ENCODE data around the gene EBI3.
"Not testable (repeated sequence)": the region's sequence is repeated elsewhere in the genome, so short reads cannot be mapped to it uniquely, and the experiment has no call there.

Gene EBI3

DNA sequence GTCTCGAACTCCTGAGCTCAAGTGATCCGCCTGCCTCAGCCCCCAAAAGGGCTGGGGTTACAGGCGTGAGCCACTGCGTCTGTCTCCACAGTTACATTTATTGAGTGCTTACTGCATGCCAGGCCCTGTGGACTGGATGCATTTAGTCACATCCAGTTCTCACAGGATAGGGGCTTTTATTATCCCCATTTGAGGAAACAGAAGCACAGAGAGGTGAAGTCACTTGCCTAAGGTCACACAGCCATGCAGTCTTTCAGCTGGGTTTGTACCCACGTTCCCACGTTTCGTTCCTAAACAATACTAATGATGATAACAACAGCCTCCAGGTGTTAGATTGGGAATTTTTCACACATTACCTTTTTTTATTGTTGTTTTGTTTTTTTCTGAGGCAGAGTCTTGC is 9.1 kb upstream of the EBI3 start:
- H3K36me3 ChIP-seq: no peaks in the 10 kb centered on the region
- peaks cover 6% of the 10 kb centered on the region; the same call in 1 of the 2 replicates for H3K27me3 ChIP-seq
- peaks cover 6% of the 10 kb centered on the region for H3K9me3 ChIP-seq
- H3K4me1 ChIP-seq: no peaks in the 10 kb centered on the region
- TF ChIP-seq, protein P1, sequence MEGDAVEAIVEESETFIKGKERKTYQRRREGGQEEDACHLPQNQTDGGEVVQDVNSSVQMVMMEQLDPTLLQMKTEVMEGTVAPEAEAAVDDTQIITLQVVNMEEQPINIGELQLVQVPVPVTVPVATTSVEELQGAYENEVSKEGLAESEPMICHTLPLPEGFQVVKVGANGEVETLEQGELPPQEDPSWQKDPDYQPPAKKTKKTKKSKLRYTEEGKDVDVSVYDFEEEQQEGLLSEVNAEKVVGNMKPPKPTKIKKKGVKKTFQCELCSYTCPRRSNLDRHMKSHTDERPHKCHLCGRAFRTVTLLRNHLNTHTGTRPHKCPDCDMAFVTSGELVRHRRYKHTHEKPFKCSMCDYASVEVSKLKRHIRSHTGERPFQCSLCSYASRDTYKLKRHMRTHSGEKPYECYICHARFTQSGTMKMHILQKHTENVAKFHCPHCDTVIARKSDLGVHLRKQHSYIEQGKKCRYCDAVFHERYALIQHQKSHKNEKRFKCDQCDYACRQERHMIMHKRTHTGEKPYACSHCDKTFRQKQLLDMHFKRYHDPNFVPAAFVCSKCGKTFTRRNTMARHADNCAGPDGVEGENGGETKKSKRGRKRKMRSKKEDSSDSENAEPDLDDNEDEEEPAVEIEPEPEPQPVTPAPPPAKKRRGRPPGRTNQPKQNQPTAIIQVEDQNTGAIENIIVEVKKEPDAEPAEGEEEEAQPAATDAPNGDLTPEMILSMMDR (IDR thresholded peaks at IDR 0.05; ENCODE audit: low read depth, low read length): no peak
- H3K4me3 ChIP-seq (ENCODE audit: low read depth, low read length): no peak overlapping the region
- DNase-seq: no peak

DNA sequence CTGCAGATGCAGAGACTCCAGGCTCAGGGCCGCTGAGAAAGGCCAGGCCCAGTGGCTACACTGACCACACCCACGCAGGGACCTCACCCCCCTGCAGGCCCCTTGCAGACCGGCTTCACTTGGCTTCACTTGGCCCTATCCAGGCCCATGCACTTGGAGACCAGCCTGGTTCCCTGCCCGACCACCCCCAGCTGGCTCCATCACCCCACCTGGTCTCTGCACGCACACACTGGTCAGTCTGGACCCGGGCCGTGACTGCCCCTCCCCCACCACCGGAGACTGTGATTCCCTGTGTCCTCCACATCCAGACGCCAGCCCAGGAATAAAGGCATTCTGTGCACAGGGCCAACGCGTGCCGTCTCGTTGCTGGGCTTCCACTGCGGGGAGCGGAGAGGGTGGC is 4.9 kb upstream of the EBI3 start:
- H3K9me3 ChIP-seq: no peaks in the 10 kb centered on the region
- no peaks in the 10 kb centered on the region for H3K36me3 ChIP-seq
- no peaks in the 10 kb centered on the region for H3K4me1 ChIP-seq
- TF ChIP-seq, protein P1 (IDR thresholded peaks at IDR 0.05; ENCODE audit: low read depth, low read length): no peak
- no peaks in the 10 kb centered on the region for H3K27me3 ChIP-seq
- no peak for DNase-seq
- H3K4me3 ChIP-seq (ENCODE audit: low read depth, low read length): no peak overlapping the region

DNA sequence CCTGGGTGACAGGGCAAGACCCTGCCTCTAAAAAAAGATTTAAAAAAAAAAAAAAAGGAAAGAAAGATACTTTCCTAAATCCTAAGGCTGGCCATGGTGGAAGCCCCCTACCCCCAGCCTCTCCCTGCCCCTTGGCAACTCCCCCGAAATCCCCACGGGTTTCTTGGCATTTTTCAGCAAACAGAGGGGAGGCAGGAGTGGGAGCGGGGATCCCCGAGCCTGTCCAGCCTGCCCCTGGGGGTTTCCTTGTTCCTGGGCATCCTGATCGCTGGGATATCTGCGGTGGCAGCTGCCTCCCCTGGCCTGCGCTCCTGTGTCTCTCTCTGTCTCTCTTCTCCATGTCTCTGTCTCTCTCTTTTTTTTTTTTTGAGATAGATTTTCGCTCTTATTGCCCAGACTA is 3.4 kb upstream of the EBI3 start:
- Histone ChIP-seq H3K27me3 (no peaks in the 10 kb centered on the region), H3K9me3 (no peaks in the 10 kb centered on the region), H3K36me3 (no peaks in the 10 kb centered on the region), H3K4me1 (no peaks in the 10 kb centered on the region), H3K4me3 (ENCODE audit: low read depth, low read length) (no peak overlapping the region)
- TF ChIP-seq, protein P1 (IDR thresholded peaks at IDR 0.05; ENCODE audit: low read depth, low read length): no peak
- DNase-seq: no peak

DNA sequence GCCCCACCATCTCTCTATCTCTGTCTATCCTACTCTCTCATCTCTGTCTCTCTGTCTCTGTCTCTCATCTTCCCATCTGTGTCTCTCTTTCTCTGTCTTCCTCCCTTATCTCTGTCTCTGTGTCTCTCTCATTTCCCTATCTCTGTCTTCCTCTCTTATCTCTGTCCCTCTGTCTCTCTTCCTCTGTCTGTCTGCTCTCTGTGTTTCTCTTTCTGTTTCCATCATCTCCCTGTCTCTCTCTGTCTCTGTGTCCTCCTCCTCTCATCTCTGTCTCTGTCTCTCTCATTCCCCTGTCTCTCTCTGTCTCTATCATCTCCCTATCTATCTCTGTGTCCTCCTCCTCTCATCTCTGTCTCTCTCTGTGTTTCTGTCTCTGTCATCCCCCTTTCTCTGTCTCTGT is 1.6 kb upstream of the EBI3 start:
- H3K4me3 ChIP-seq (ENCODE audit: low read depth, low read length): no peak overlapping the region
- no peaks in the 10 kb centered on the region for H3K36me3 ChIP-seq
- H3K27me3 ChIP-seq: no peaks in the 10 kb centered on the region
- H3K4me1 ChIP-seq: no peaks in the 10 kb centered on the region
- no peaks in the 10 kb centered on the region for H3K9me3 ChIP-seq
- no peak for DNase-seq
- TF ChIP-seq, protein P1 (IDR thresholded peaks at IDR 0.05; ENCODE audit: low read depth, low read length): no peak

DNA sequence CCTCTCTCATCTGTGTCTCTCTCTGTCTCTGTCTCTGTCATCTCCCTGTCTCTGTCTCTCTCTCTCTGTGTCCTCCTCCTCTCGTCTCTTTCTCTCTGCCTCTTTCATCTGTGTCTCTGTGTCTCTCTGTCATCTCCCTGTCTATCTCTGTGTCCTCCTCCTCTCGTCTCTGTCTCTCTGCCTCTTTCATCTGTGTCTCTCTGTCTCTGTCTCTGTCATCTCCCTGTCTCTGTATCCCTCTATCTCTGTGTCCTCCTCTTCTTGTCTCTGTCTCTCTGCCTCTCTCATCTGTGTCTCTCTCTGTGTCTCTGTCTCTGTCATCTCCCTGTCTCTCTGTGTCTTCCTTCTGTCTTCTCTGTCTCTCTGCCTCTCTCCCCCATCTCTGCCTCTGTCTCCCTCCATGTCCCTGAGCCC is 551 bp upstream of the EBI3 start:
- Histone ChIP-seq H3K9me3 (no peaks in the 10 kb centered on the region), H3K36me3 (no peaks in the 10 kb centered on the region), H3K4me1 (no peaks in the 10 kb centered on the region), H3K4me3 (ENCODE audit: low read depth, low read length) (no peak overlapping the region), H3K27me3 (no peaks in the 10 kb centered on the region)
- TF ChIP-seq, protein P1 (IDR thresholded peaks at IDR 0.05; ENCODE audit: low read depth, low read length): no peak
- DNase-seq: no peak

DNA sequence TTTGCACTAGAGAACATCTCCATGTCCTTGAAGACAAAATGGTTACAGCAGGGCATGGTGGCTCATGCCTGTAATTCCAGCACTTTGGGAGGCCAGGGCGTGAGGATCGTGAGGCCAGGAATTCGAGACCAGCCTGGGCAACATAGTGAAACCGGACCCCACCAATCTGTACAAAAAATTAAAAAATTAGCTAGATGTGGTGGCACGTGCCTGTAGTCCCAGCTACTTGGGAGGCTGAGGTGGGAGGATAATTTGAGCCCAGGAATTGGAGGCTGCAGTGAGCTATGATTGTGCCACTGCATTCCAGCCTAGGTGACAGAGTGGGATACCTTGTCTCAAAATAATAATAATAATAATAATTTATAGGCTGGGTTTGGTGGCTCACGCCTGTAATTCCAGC is 914 bp downstream of the EBI3 start:
- not testable (repeated sequence) for DNase-seq; H3K36me3 ChIP-seq; H3K4me3 ChIP-seq (ENCODE audit: low read depth, low read length); H3K27me3 ChIP-seq; H3K9me3 ChIP-seq; H3K4me1 ChIP-seq

DNA sequence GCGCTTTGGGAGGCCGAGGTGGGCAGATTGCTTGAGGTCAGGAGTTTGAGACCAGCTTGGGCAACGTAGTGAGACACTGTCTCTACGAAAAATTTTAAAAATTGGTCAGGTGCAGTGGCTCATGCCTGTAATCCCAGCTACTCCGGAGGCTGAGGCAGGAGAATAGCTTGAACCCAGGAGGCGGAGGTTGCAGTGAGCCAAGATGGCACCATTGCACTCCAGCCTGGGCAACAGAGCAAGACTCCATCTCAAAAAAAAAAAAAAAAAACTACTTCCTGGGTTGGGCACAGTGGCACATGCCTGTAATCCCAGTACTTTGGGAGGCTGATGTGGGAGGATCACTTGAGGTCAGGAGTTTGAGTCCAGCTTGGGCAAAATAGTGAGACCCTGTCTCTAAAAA is 2.2 kb downstream of the EBI3 start:
- H3K36me3 ChIP-seq; H3K4me3 ChIP-seq (ENCODE audit: low read depth, low read length): not testable (repeated sequence)

DNA sequence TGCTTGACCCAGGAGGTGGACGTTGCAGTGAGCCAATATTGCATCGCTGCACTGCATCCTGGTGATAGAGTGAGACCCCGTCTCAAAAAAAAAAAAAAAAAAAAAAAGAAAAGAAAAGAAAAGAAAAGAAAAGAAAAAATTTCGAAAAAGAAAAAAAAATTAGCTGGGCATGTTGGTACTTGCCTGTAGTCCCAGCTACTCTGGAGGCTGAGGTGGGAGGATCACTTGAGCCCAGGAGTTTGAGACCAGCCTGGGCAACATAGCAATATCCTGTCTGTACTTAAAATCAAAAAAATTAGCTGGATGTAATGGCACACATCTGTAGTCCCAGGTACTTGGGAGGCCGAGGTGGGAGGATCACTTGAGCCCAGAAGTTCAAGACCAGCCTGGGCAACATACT is 2.8 kb downstream of the EBI3 start:
- H3K9me3 ChIP-seq; H3K27me3 ChIP-seq; H3K4me3 ChIP-seq (ENCODE audit: low read depth, low read length); H3K4me1 ChIP-seq; DNase-seq; H3K36me3 ChIP-seq: not testable (repeated sequence)

More for the DNA sequence above, 2.2 kb downstream of the EBI3 start:
- H3K27me3 ChIP-seq, H3K9me3 ChIP-seq, H3K4me1 ChIP-seq, DNase-seq: not testable (repeated sequence)

Measured in BE2C (cell line).